Fibroblast of the aortic adventitia (primary cell): ENCODE data around the gene ACOT4. TPM values are rescaled to one million over a fixed set of nuclear protein-coding genes. Genes with fewer than 3 reads are reported as not detected.

Source experiments
- DNase-seq: peaks from one replicate; pipeline ENCODE4 v3.0.0-alpha.2; 2010; ENCODE audit warnings: low read depth
- H3K4me3 ChIP-seq: 2 replicates; pipeline ENCODE4 v1.5.1; 2011; ENCODE audit warnings: low read depth, mild to moderate bottlenecking, control low read depth, low read length, moderate library complexity
- CTCF ChIP-seq: IDR thresholded peaks from 2 replicates; pipeline ENCODE4 v1.5.1; 2011; ENCODE audit warnings: mild to moderate bottlenecking, low read length, control low read depth, inconsistent platforms; ENCODE audit not compliant: insufficient read depth
- total RNA-seq: library from RNA; depleted of rRNA; stranded (reverse); fragments of >200 nt; gene quantifications from 2 replicates; pipeline ENCODE4 v1.2.3, GENCODE V29; 2012; ENCODE audit warnings: low replicate concordance

Gene ACOT4
- total RNA-seq, 1 donor = 0.72 TPM

- no peak overlapping the region for H3K4me3 ChIP-seq
- TF ChIP-seq CTCF = no peak
These were observed 11.3 kb downstream of the ACOT4 start for GRCh38 chr14:73602994-73603393.

GRCh38 chr14:73606271-73606670, 14.6 kb downstream of the ACOT4 start:
- H3K4me3 ChIP-seq = no peak overlapping the region
- no peak for DNase-seq
- no peak for TF ChIP-seq CTCF

More at GRCh38 chr14:73602994-73603393, 11.3 kb downstream of the ACOT4 start:
- no peak for DNase-seq

GRCh38 chr14:73607241-73607640, 15.6 kb downstream of the ACOT4 start:
- DNase-seq = no peak
- H3K4me3 ChIP-seq = no peak overlapping the region
- no peak for TF ChIP-seq CTCF

- H3K4me3 ChIP-seq = no peak overlapping the region
- TF ChIP-seq CTCF = no peak
- DNase-seq = no peak
These were observed 19.0 kb downstream of the ACOT4 start for GRCh38 chr14:73610687-73611086.

- peak; percentile 62 for DNase-seq
- H3K4me3 ChIP-seq = peak within 1 kb of the TSS; percentile 67
- no peak for TF ChIP-seq CTCF
These were observed 20.8 kb downstream of the ACOT4 start, which contains the start of gene ACOT6 for GRCh38 chr14:73612339-73613045. ACOT6 (plus strand) TSS chr14:73612517; CDS start chr14:73612572, 55 bp downstream.

GRCh38 chr14:73613046-73613383, 21.3 kb downstream of the ACOT4 start:
- DNase-seq = peak; percentile 41
- TF ChIP-seq CTCF = no peak
- H3K4me3 ChIP-seq = peak overlapping the region; percentile 67
